GM23338 (cell line): ENCODE data around the gene EML4. TPM values are rescaled to one million over a fixed set of nuclear protein-coding genes. Genes with fewer than 3 reads are reported as not detected.
"Not testable (repeated sequence)": the region's sequence is repeated elsewhere in the genome, so short reads cannot be mapped to it uniquely, and the experiment has no call there.

ENCODE experiments used
- ATAC-seq: fragments of 200-7000 bp; cut with Tn5 transposase; 3 replicates; pipeline ENCODE4 v1.9.1; 2020
- DNase-seq: peaks from one replicate; pipeline ENCODE4 v3.0.0-alpha.2; 2015; ENCODE audit warnings: low spot score
- H2AFZ ChIP-seq: fragments of 200-600 bp; sonication (generic); 2 replicates; pipeline ENCODE4 v1.8.0; 2016; ENCODE audit warnings: antibody characterized with exemption, mild to moderate bottlenecking, moderate library complexity
- H3F3A ChIP-seq: fragments of 200-600 bp; sonication (generic); replicated peaks from 2 replicates; pipeline ENCODE4 v1.8.0; 2017; ENCODE audit warnings: antibody characterized with exemption, mixed run types, low read depth
- H3K27ac ChIP-seq: fragments of 200-600 bp; sonication (generic); 2 replicates; pipeline ENCODE4 v1.6.1; 2016; ENCODE audit warnings: low read depth
- H3K27me3 ChIP-seq: fragments of 200-600 bp; sonication (generic); 2 replicates; pipeline ENCODE4 v1.8.0; 2016; ENCODE audit warnings: mild to moderate bottlenecking, mixed run types, moderate library complexity; ENCODE audit not compliant: insufficient read depth
- H3K36me3 ChIP-seq: fragments of 200-600 bp; sonication (generic); 2 replicates; pipeline ENCODE4 v1.8.0; 2016; ENCODE audit warnings: mild to moderate bottlenecking; ENCODE audit not compliant: insufficient read depth
- H3K4me1 ChIP-seq: fragments of 200-600 bp; sonication (generic); 2 replicates; pipeline ENCODE4 v1.8.0; 2016; ENCODE audit warnings: mild to moderate bottlenecking, moderate library complexity; ENCODE audit not compliant: insufficient read depth
- H3K4me2 ChIP-seq: fragments of 200-600 bp; sonication (generic); 2 replicates; pipeline ENCODE4 v1.7.1; 2017; ENCODE audit warnings: mixed run types
- H3K4me3 ChIP-seq: fragments of 200-600 bp; sonication (generic); 2 replicates; pipeline ENCODE4 v1.6.1; 2016; ENCODE audit warnings: mixed run types
- H3K79me2 ChIP-seq: fragments of 200-600 bp; sonication (generic); replicated peaks from 2 replicates; pipeline ENCODE4 v1.8.0; 2017; ENCODE audit warnings: mild to moderate bottlenecking; ENCODE audit not compliant: insufficient read depth
- H3K9me2 ChIP-seq: fragments of 200-600 bp; sonication (generic); 2 replicates; pipeline ENCODE4 v1.8.0; 2017; ENCODE audit not compliant: insufficient read depth
- H4K20me1 ChIP-seq: fragments of 200-600 bp; sonication (generic); replicated peaks from 2 replicates; pipeline ENCODE4 v1.8.0; 2017; ENCODE audit warnings: mild to moderate bottlenecking; ENCODE audit not compliant: insufficient read depth
- H3K27ac Mint-ChIP-seq: 2 replicates; pipeline ENCODE4 v1.8.0; 2020; ENCODE audit warnings: inconsistent platforms, mild to moderate bottlenecking, moderate library complexity, mixed read lengths
- H3K27me3 Mint-ChIP-seq: 3 replicates; pipeline ENCODE4 v1.8.0; 2022; ENCODE audit warnings: low read depth, mild to moderate bottlenecking, moderate library complexity, mixed read lengths, inconsistent platforms; ENCODE audit not compliant: insufficient read depth, poor library complexity
- H3K36me3 Mint-ChIP-seq: 3 replicates; pipeline ENCODE4 v1.8.0; 2021; ENCODE audit warnings: low read depth, mild to moderate bottlenecking, inconsistent platforms, moderate library complexity, mixed read lengths
- H3K4me1 Mint-ChIP-seq: 3 replicates; pipeline ENCODE4 v1.8.0; 2020; ENCODE audit warnings: mild to moderate bottlenecking, inconsistent platforms, mixed read lengths
- H3K4me3 Mint-ChIP-seq: 3 replicates; pipeline ENCODE4 v1.8.0; 2021; ENCODE audit warnings: moderate library complexity, mild to moderate bottlenecking, inconsistent platforms, mixed read lengths
- H3K9me3 Mint-ChIP-seq: 3 replicates; pipeline ENCODE4 v1.8.0; 2020; ENCODE audit warnings: moderate library complexity, mild to moderate bottlenecking, inconsistent platforms, mixed read lengths
- CTCF ChIP-seq, 2 experiments: fragments of 200-600 bp in 1 of 2; sonication (generic) in 1 of 2; conservative IDR thresholded peaks; 2 replicates each; pipeline versions ENCODE4 v1.5.1 to v1.6.1; 2016 to 2017; ENCODE audit warnings: antibody characterized with exemption in 2 of 2, low read depth in 2 of 2, mild to moderate bottlenecking in 2 of 2, moderate library complexity in 1 of 2
- ETS1 ChIP-seq: IDR thresholded peaks from 2 replicates; pipeline ENCODE4 v1.6.1; 2016; ENCODE audit warnings: antibody characterized with exemption
- JUNB ChIP-seq: IDR thresholded peaks from one replicate; pipeline ENCODE4 v1.6.1; 2016; ENCODE audit warnings: antibody characterized with exemption; ENCODE audit not compliant: unreplicated experiment
- STAT1 ChIP-seq: IDR thresholded peaks from one replicate; pipeline ENCODE4 v1.6.1; 2016; ENCODE audit warnings: antibody characterized with exemption; ENCODE audit not compliant: unreplicated experiment
- ZNF462 ChIP-seq: fragments of 250-450 bp; sonication (Bioruptor Pico); IDR thresholded peaks from 2 replicates; pipeline ENCODE4 v1.5.0; 2020; ENCODE audit warnings: mild to moderate bottlenecking, moderate library complexity
- polyA plus RNA-seq: library from polyadenylated mRNA; unstranded; fragments of >200 nt; fragmentation: Nextera tagmentation; extraction: Ambion mirVana; gene quantifications from 2 replicates; pipeline ENCODE4 v1.2.1, GENCODE V29; 2016
- total RNA-seq: library from RNA; depleted of rRNA; stranded (reverse); fragments of >200 nt; shearing (Covaris generic); gene quantifications from 2 replicates; pipeline ENCODE4 v1.2.3, GENCODE V29; 2014

EML4 gene
- total and polyA plus RNA-seq, 2 experiments from 2014 or later, result 65.3 to 115 TPM

DNA sequence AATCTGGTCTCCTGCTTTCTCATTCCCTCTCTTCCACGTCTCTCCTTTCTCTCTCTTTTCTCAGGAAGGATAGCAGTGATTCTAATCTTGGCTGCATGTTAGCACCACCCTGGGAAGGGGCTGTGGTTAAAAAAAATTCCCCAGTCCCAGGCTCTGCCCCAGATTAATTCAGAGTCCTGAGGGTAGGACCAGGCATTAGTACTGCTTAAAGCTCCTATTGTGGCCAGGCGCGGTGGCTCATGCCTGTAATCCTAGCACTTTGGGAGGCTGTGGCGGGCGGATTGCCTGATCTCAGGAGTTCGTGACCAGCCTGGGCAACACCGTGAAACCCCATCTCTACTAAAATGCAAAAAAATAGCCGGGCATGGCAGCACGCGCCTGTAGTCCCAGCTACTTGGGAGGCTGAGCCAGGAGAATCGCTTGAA is 35.4 kb upstream of the EML4 start:
- Histone ChIP-seq H2AFZ (peak overlapping the region; percentile 82), H3K36me3 (no peaks in the 10 kb centered on the region), H3K4me1 (peaks cover 26% of the 10 kb centered on the region), H3K27ac (no peak overlapping the region), H3K9me2 (no peaks in the 10 kb centered on the region), H3K79me2 (no peaks in the 10 kb centered on the region), H3F3A (no peaks in the 10 kb centered on the region), H3K27me3 (no peaks in the 10 kb centered on the region), H3K4me3 (no peak overlapping the region), H4K20me1 (no peaks in the 10 kb centered on the region), H3K4me2 (0 out of 2 replicates have a peak overlapping the region, but pooled peaks have one; percentile 21)
- no peak overlapping the region for H3K4me3 Mint-ChIP-seq
- no peak overlapping the region for H3K27ac Mint-ChIP-seq
- no peak for TF ChIP-seq ETS1
- no peak for TF ChIP-seq ZNF462 (CRISPR knock-in tag)
- TF ChIP-seq STAT1, result no peak
- no peak for TF ChIP-seq CTCF (conservative IDR thresholded peaks at IDR 0.05; ENCODE audit: low read depth in 2 of 2)
- no peak for TF ChIP-seq JUNB
- ATAC-seq (peak; percentile 51), DNase-seq (no peak)
- H3K27me3 Mint-ChIP-seq, result peaks cover 8% of the 10 kb centered on the region
- peaks cover 45% of the 10 kb centered on the region for H3K4me1 Mint-ChIP-seq
- H3K36me3 Mint-ChIP-seq, result no peaks in the 10 kb centered on the region
- no peaks in the 10 kb centered on the region for H3K9me3 Mint-ChIP-seq

DNA sequence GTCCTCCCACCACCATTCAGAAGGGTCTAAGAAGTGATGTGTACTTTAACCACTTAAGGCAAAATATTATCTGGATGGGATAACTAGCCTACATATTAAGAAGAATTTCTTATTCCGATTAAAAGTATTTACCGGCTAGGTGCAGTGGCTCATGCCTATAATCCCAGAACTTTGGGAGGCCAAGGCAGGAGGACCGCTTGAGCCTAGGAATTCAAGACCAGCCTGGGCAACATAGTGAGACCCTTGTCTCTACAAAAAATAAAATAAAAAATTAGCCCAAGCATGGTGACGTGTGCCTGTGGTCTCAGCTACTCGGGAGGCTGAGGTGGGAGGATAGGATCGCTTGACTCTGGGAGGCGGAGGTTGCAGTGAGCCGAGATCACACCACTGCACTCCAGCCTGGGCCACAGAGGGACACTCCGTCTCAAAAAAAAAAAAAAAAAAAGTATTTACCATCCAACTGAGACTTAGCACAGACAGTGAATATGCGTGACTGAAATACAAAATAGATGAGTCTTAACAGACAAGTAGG is 34.7 kb upstream of the EML4 start:
- not testable (repeated sequence) for H4K20me1 ChIP-seq, H3K36me3 ChIP-seq, H3K27me3 ChIP-seq, H3K4me2 ChIP-seq, H3K9me2 ChIP-seq, H3K36me3 Mint-ChIP-seq, H3F3A ChIP-seq, H3K79me2 ChIP-seq, H3K9me3 Mint-ChIP-seq, ATAC-seq, DNase-seq, H3K4me3 Mint-ChIP-seq, H3K27ac Mint-ChIP-seq, H3K27me3 Mint-ChIP-seq, H3K4me3 ChIP-seq, H3K27ac ChIP-seq
- Histone ChIP-seq H3K4me1 (peaks cover 26% of the 10 kb centered on the region), H2AFZ (peak overlapping the region; percentile 82; the same call in 1 of the 2 replicates)
- peaks cover 43% of the 10 kb centered on the region for H3K4me1 Mint-ChIP-seq
